Measurements from ENCODE around the gene HSPA1L. TPM values are rescaled to one million over a fixed set of nuclear protein-coding genes. Genes with fewer than 3 reads are reported as not detected.

The HSPA1L gene
- total and polyA plus RNA-seq, 10 of the 15 experiments (the other 5 are each of a cell fraction or from before 2014, with no cell fraction given) = 0.69 to 2.5 (median 1.5) TPM

- TF ChIP-seq KAT2A (conservative IDR thresholded peaks at IDR 0.05; ENCODE audit: control insufficient read depth, low read depth, low read length) = no peak
- peak; percentile 96 for TF ChIP-seq SMARCA5 (IDR thresholded peaks at IDR 0.05)
- TF ChIP-seq MXI1 (IDR thresholded peaks at IDR 0.05; ENCODE audit: low read depth, low read length) = peak; percentile 99
- TF ChIP-seq ZNF207 (IDR thresholded peaks at IDR 0.05; ENCODE audit: borderline replicate concordance) = peak; percentile 94; the same call in 1 of the 2 replicates
- peak; percentile 84 to 98 (median 88); a peak in 5 of 6 replicates for TF ChIP-seq CTCF (IDR thresholded peaks at IDR 0.05 in 2 of 3, conservative IDR thresholded peaks at IDR 0.05 in 1 of 3; ENCODE audit: control insufficient read depth in 2 of 3, extremely low read depth in 1 of 3, insufficient read depth in 1 of 3, low read depth in 3 of 3, low read length in 3 of 3)
- TF ChIP-seq NR2C1 (IDR thresholded peaks at IDR 0.05) = peak; percentile 79
- TF ChIP-seq MYB (IDR thresholded peaks at IDR 0.05; ENCODE audit: borderline replicate concordance, low read depth, low read length) = peak; percentile 98
- peak; percentile 76 for TF ChIP-seq NR2F1 (conservative IDR thresholded peaks at IDR 0.05)
- no peak for TF ChIP-seq PBX3 (IDR thresholded peaks at IDR 0.05; ENCODE audit: insufficient replicate concordance, low read depth, low read length)
- no peak for TF ChIP-seq ZBTB4 (CRISPR knock-in tag; IDR thresholded peaks at IDR 0.05)
- no peak for TF ChIP-seq TBL1XR1 (IDR thresholded peaks at IDR 0.05; ENCODE audit: low read depth, low read length)
- peak; percentile 100 for TF ChIP-seq LARP7 (IDR thresholded peaks at IDR 0.05)
- no peak; the same call in 1 of the 2 replicates for TF ChIP-seq RUNX3 (IDR thresholded peaks at IDR 0.05; ENCODE audit: low read length)
- TF ChIP-seq SKIL (IDR thresholded peaks at IDR 0.05; ENCODE audit: low read depth, poor library complexity, severe bottlenecking) = peak; percentile 61
- no peak for TF ChIP-seq E2F8 (IDR thresholded peaks at IDR 0.05; ENCODE audit: low read depth, partially characterized antibody)
These were observed 19.3 kb downstream of the HSPA1L start, which contains the start of gene VARS1 (continued) for GRCh38 chr6:31795616-31796298.

Data from GM12878 (cell line).